Vagina (tissue), 2 donors: Measurements from ENCODE around the gene OR52K1. TPM values are rescaled to one million over a fixed set of nuclear protein-coding genes. Genes with fewer than 3 reads are reported as not detected.

Source experiments
- DNase-seq, 2 donors: peaks; one replicate each; pipeline ENCODE4 v3.0.0-alpha.2; 2017; ENCODE audit errors: extremely low spot score in 2 of 2
- H3K27ac ChIP-seq: fragments of 200-600 bp; sonication (generic); one replicate; pipeline ENCODE4 v1.5.1; 2019
- H3K27me3 ChIP-seq: fragments of 200-600 bp; sonication (generic); one replicate; pipeline ENCODE4 v1.5.1; 2019
- H3K36me3 ChIP-seq, 2 donors: fragments of 200-600 bp; sonication (generic); one replicate each; pipeline ENCODE4 v1.5.1; 2017 to 2019
- H3K4me1 ChIP-seq: fragments of 200-600 bp; sonication (generic); one replicate; pipeline ENCODE4 v1.5.1; 2019
- H3K4me3 ChIP-seq, 2 donors: fragments of 200-600 bp; sonication (generic); 1 replicate in 1 of 2; 2 replicates in 1 of 2; pipeline ENCODE4 v1.5.1; 2016 to 2019
- H3K9me3 ChIP-seq: fragments of 200-600 bp; sonication (generic); one replicate; pipeline ENCODE4 v1.5.1; 2019
- POLR2A ChIP-seq, 2 donors: fragments of 450-650 bp; IDR thresholded peaks; one replicate each; pipeline ENCODE4 v1.6.1; 2017; ENCODE audit warnings: antibody characterized with exemption in 2 of 2, mild to moderate bottlenecking in 2 of 2, moderate library complexity in 2 of 2
- POLR2AphosphoS5 ChIP-seq, 2 donors: sonication (generic); formaldehyde crosslinking; IDR thresholded peaks; one replicate each; pipeline ENCODE4 v1.9.0; 2017; ENCODE audit warnings: antibody characterized with exemption in 2 of 2, mild to moderate bottlenecking in 2 of 2, low read depth in 1 of 2; ENCODE audit not compliant: insufficient read depth in 1 of 2
- intact Hi-C: fragments of 100-400 bp; cut with DNase I; formaldehyde crosslinking; loops from one replicate; pipeline ENCODE4 v1.15.1; 2023
- total RNA-seq: library from RNA; depleted of rRNA; stranded (reverse); fragments of >200 nt; gene quantifications from one replicate; pipeline ENCODE4 v1.2.3, GENCODE V29; 2016
- TF ChIP-seq, protein P1 (sequence below), 3 experiments: fragments of 450-650 bp in 2 of 3; fragments of 200-600 bp in 1 of 3; sonication (generic) in 1 of 3; IDR thresholded peaks; one replicate each; pipeline ENCODE4 v1.5.1; 2017 to 2019; ENCODE audit warnings: antibody characterized with exemption in 3 of 3, mild to moderate bottlenecking in 2 of 3, moderate library complexity in 2 of 3

The OR52K1 gene
- total RNA-seq, 1 donor from 2014 or later, result not detected

DNA sequence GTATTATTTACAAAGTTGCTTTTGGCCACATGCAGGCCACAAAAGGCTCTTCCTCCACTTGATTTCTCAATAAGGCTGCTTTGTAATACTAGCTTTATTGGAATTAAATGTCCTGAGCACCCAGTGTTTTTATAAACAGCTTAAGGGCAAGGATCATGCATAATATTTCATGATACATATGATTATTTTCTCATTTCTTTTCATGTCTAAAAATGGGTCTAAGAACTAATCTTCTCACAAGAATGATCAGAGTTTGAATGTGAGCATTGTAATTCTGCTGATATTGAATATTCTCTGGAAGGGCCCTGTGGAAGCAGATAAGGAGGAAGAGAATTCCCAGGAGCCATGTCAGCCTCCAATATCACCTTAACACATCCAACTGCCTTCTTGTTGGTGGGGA, 33.5 kb upstream of the OR52K1 start, which contains the start of gene OR52K2:
Gene OR52K2 (plus strand): TSS at position 301 of the 400 bp plus-strand sequence. CDS start 45 bp downstream, at position 346.
- H3K36me3 ChIP-seq, result no peaks in the 10 kb centered on the region

DNA sequence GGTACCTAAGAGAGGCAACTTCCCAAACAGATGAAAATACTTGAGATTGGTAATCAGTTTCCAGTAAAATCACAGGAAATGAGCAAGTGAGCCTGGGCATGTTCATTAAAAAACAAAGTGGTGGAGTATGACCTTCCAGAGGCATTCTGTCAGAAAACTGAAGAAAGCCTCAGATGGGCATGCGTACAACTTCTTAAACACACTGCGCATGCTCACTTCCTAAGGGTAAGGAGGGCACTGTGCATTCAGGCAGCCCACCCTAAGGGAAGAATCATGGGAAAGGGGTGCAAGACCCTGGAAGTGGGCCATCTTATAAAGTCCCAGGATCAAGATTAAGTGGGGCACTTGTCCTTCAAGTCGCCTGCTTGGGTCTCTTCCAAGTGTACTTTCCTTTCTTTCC, 29.3 kb upstream of the OR52K1 start:
- TF ChIP-seq POLR2A (IDR thresholded peaks at IDR 0.05), result no peak
- TF ChIP-seq, protein P1, sequence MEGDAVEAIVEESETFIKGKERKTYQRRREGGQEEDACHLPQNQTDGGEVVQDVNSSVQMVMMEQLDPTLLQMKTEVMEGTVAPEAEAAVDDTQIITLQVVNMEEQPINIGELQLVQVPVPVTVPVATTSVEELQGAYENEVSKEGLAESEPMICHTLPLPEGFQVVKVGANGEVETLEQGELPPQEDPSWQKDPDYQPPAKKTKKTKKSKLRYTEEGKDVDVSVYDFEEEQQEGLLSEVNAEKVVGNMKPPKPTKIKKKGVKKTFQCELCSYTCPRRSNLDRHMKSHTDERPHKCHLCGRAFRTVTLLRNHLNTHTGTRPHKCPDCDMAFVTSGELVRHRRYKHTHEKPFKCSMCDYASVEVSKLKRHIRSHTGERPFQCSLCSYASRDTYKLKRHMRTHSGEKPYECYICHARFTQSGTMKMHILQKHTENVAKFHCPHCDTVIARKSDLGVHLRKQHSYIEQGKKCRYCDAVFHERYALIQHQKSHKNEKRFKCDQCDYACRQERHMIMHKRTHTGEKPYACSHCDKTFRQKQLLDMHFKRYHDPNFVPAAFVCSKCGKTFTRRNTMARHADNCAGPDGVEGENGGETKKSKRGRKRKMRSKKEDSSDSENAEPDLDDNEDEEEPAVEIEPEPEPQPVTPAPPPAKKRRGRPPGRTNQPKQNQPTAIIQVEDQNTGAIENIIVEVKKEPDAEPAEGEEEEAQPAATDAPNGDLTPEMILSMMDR (IDR thresholded peaks at IDR 0.05), result no peak
- no peak for TF ChIP-seq POLR2AphosphoS5 (IDR thresholded peaks at IDR 0.05; ENCODE audit: insufficient read depth in 1 of 2, low read depth in 1 of 2)
- H3K36me3 ChIP-seq, result no peaks in the 10 kb centered on the region
- no peaks in the 10 kb centered on the region for H3K27me3 ChIP-seq
- intact Hi-C loops, result no loop called here
- no peaks in the 10 kb centered on the region for H3K4me1 ChIP-seq
- no peaks in the 10 kb centered on the region for H3K9me3 ChIP-seq
- no peak for DNase-seq
- H3K4me3 ChIP-seq, result no peak overlapping the region
- H3K27ac ChIP-seq, result no peak overlapping the region

More for the DNA sequence above, 33.5 kb upstream of the OR52K1 start, which contains the start of gene OR52K2:
- TF ChIP-seq, protein P1 (IDR thresholded peaks at IDR 0.05), result no peak
- no peak for TF ChIP-seq POLR2AphosphoS5 (IDR thresholded peaks at IDR 0.05; ENCODE audit: insufficient read depth in 1 of 2, low read depth in 1 of 2)
- TF ChIP-seq POLR2A (IDR thresholded peaks at IDR 0.05), result no peak
- Histone ChIP-seq H3K4me1 (no peaks in the 10 kb centered on the region), H3K4me3 (no peak within 1 kb of the TSS), H3K27ac (peak within 1 kb of the TSS; percentile 40), H3K9me3 (no peaks in the 10 kb centered on the region), H3K27me3 (no peaks in the 10 kb centered on the region)
- DNase-seq, result no peak
- intact Hi-C loops, result no loop called here

DNA sequence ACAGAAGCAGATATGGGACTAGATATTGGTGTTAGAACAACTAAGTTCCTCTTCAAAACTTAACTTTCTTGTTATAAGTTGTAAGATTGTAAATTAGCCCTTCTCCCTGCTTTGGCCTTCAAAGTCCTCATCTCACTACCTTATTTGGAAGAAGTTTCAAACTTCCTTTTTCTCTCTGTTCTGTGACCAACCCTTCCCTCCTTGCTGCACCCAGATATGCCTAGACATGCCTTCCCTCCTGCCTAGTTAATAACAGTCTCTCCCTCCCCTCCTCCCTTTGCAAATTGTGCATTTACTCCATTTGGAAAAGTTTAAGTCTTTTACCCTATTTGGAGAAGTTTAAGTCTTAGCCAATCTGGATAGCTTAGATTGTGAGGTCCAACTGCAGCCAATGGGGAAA, 28.4 kb upstream of the OR52K1 start:
- Histone ChIP-seq H3K27ac (no peak overlapping the region), H3K27me3 (no peaks in the 10 kb centered on the region), H3K4me1 (peaks cover under 1% of the 10 kb centered on the region), H3K9me3 (no peaks in the 10 kb centered on the region), H3K36me3 (no peaks in the 10 kb centered on the region), H3K4me3 (no peak overlapping the region)
- intact Hi-C loops, result no loop called here
- TF ChIP-seq POLR2A (IDR thresholded peaks at IDR 0.05), result no peak
- TF ChIP-seq POLR2AphosphoS5 (IDR thresholded peaks at IDR 0.05; ENCODE audit: insufficient read depth in 1 of 2, low read depth in 1 of 2), result no peak
- TF ChIP-seq, protein P1 (IDR thresholded peaks at IDR 0.05), result no peak
- no peak for DNase-seq

DNA sequence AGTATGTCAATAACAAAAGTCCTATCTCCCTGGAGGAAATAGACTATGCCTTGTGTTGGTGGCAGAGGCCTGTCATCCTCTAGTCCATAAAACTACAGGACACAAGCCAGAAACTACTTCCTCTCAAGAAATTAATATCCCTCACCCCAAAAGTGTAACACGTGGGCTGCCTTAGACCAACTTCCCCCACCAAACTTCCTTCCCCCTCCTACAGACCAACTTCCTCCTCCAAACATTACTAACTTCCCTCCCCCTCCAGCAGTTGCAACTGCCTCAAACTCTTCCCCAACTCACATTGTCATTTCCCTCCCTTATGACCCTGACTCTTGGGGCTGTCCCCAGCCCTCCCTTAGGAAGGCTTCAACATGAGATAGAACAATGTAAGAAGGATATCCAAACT, 27.0 kb upstream of the OR52K1 start:
- Histone ChIP-seq H3K27me3 (no peaks in the 10 kb centered on the region), H3K4me1 (peaks cover 8% of the 10 kb centered on the region), H3K4me3 (no peak overlapping the region), H3K9me3 (no peaks in the 10 kb centered on the region), H3K36me3 (no peaks in the 10 kb centered on the region), H3K27ac (no peak overlapping the region)
- TF ChIP-seq POLR2A (IDR thresholded peaks at IDR 0.05) (no peak), POLR2AphosphoS5 (IDR thresholded peaks at IDR 0.05; ENCODE audit: insufficient read depth in 1 of 2, low read depth in 1 of 2) (no peak)
- TF ChIP-seq, protein P1 (IDR thresholded peaks at IDR 0.05), result no peak
- DNase-seq, result no peak
- intact Hi-C loops, result no loop called here

DNA sequence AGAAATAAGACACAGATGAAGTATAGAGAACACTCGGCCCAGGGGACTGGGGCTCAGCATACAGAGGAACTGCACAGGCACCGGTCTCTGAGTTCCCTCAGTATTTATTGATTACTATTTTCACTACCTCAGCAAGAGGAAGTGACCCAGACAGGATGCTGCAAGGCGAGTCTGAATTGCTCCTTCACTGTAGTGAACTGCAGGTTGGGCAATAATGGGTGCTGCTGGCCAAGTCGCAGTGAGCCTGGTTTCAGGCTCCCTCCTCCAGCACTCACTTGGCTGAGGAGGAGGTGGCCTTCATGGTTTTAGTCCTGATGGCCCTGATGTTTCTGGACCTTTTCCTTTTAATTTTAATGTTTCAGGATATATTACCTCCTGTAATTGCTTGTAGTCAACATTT, 22.9 kb upstream of the OR52K1 start:
- intact Hi-C loops, result no loop called here
- Histone ChIP-seq H3K27me3 (no peaks in the 10 kb centered on the region), H3K9me3 (no peaks in the 10 kb centered on the region), H3K27ac (peak overlapping the region; percentile 3), H3K4me3 (no peak overlapping the region), H3K36me3 (no peaks in the 10 kb centered on the region), H3K4me1 (peaks cover 8% of the 10 kb centered on the region)
- DNase-seq, result no peak
- TF ChIP-seq, protein P1 (IDR thresholded peaks at IDR 0.05), result no peak
- no peak for TF ChIP-seq POLR2A (IDR thresholded peaks at IDR 0.05)
- no peak for TF ChIP-seq POLR2AphosphoS5 (IDR thresholded peaks at IDR 0.05; ENCODE audit: insufficient read depth in 1 of 2, low read depth in 1 of 2)
